Activated naive CD4-positive, alpha-beta T cell (primary cell): Measurements from ENCODE around the gene NCKIPSD.

Experiments
- DNase-seq, 4 experiments: peaks; one replicate each; lab custom pipeline; 2025; lab: John Stamatoyannopoulos, UW

NCKIPSD gene

GRCh38 chr3:48678566-48679380, 6.9 kb downstream of the NCKIPSD start:
- DNase-seq, result no peak

DNA sequence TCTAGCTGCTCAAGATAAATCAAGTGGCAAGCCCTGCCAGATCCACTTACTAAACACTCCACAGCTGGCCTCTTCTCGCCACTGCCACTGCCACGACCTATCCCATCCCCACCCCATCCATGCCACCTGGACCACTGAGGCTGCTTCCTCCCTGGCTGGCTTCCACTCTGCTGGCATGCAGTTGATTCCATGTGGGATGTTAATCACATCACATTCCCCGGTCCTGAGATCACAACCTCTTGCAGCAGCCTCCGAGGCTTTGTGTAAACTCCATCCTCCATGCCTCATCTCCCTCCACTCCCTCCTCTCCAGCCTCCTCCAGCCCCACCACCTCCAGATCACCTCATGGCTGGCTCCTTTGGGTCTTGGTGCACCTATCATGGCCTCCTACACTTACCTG, 7.7 kb downstream of the NCKIPSD start:
- no peak for DNase-seq

DNA sequence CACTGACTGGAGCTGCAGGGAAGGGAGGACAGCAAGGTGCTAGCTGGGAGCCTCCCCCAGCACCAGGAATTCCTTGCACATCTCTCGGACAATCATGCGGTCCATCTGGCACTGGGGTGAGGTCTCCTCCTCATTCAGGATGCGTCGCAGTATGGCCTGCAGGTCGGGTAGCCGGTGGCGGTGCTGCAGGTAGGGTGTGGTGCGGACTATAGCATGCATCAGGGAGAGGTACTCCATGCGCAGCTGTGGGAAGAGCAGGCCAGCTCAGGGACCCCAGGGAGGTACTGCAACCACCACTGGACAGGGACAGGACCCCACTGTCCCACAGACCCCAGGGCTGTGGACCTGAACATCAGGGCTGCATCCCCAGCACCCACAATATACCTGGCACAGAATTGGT, 11.2 kb downstream of the NCKIPSD start:
- no peak for DNase-seq

DNA sequence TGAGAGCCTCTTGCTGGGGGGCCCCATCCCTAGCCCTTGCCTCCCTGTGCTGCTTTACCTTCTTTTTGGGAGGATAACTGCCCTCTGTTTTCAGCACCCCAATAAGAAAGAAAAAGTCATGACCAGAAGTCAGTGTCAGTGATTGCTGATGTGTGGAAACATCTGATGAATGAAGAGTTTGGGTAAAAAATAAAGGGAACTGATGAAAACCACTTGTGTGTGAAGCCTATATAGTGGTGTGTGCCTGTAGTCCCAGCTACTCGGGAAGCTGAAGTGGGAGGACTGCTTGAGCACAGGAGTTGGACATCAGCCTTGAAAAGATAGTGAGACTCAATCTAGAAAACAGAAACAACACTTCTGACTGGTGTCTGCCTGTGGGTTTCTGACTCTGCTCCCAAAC, 13.2 kb downstream of the NCKIPSD start:
- DNase-seq, result no peak

DNA sequence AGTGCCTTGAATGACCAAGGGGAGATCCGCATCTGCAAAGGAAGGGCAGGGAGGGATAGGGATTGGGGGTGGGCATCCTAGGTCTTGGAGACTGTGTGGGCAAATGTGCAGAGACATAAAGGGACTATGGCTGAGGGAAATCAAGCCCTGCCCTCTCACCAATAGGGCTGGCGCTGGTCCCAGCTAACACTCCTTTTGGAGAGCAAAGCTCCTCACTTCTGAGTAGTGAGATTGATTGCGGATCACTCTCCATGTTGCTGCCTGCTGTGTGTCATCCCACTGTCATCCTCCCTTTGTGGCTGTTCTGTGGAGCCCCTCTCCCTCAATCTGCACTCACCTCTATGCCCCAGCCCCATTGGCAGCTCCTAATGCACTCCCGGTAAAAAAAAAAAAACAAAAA, 20.8 kb downstream of the NCKIPSD start:
- DNase-seq, result no peak

DNA sequence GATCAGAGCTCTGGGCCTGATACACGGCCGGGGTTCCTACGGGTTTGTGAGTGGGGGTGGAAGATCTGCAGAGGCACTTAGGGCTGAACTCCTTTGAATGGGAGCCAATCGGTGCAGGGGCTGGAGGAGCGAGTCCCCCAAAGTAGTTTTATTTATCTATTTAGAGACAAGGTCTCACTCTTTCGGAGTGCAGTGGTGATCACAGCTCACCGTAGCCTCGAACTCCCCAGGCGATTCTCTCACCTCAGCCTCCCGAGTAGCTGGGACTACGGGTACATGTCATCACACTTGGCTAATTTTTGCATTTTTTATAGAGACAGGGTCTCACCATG, 21.4 kb downstream of the NCKIPSD start:
- DNase-seq, result no peak

- peak; percentile 28 to 59 (median 43) for DNase-seq
Observed at GRCh38 chr3:48663489-48664312, 22.0 kb downstream of the NCKIPSD start.

GRCh38 chr3:48662753-48663488, 22.8 kb downstream of the NCKIPSD start, which contains the start of gene CELSR3:
CELSR3 (minus strand) TSS chr3:48662886; CDS start chr3:48662634, 252 bp downstream.
- no peak for DNase-seq

DNA sequence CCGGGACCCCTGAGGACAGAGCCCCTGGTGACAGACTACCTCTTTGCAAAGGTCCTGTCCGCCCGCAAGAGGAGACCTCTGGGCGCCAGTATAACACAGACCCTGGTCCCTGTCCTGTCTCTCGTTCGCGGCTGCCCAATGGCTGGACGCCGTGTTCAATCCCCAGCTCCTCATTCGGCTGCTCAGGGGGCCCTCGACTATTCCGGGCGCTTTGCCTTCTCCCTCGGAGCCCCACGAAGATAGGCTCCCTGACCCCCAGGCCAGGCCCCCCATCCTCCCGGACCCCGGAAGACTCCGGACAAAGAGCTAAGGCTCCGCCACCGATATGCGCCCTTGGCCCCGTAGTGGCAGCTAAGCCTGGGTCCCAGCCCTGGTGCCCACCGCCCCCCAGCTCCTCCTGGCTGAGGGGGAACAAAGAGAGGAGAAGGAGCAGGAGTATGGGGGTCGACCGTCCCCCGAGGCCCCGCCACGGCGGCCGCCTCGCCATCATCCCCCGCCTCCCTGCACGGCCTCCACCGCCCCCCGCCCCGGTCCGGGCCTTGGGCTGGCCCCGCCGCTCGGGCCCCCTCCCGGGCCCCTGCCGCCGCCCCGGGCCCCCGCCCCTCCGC, 23.5 kb downstream of the NCKIPSD start:
- no peak for DNase-seq

- peak; percentile 51 to 73 (median 71) for DNase-seq
Observed at GRCh38 chr3:48661501-48662144, 24.1 kb downstream of the NCKIPSD start.

DNA sequence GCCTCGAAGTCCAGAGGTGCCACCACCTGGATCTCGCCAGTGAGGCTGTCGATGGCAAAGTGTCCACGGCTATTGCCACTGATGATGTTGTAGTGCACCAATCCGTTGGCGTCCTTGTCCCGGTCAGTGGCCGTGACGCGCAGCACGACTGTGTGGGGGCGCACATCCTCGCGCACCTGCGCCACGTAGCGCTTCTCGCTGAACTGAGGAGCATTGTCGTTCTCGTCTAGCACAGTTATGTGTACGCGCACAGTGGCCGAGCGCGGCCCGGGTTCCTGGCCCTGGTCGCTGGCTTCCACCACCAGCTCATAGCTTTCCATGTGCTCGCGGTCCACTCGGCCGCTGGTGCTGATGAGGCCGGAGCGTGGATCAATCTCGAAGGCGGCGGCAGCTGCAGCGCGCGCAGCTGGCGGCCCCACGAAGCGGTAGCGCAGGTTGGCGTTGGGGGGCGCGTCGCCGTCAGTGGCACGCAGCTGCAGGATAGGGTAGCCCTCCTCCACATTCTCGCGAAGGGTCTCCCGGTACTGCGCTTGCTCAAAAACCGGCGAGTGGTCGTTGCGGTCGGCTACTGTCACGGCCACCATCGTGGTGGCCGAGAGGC, 24.8 kb downstream of the NCKIPSD start:
- DNase-seq, result no peak

DNA sequence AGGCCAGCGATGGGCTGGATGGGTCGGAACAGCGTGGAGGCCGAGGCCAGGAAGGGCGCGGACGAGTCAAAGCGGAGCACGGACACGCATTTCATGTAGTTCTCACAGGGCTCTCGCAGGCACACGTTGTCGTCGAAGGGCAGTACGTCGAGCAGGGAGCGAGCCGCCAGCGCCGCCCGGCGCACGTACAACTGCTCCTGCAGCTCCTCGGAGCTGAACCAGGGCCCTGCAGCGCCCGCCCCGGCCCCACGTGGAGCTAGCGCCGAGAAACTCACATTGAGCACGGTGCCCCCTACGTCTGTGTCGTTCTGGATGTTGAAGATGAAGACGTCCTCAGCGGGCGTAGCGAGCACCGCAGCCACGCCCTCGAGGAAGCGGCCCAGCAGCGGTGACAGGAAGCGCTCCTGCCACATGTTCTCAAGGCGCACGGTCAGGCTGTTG, 28.9 kb downstream of the NCKIPSD start:
- DNase-seq, result peak in 1 of 4 experiments; percentile 20

- peak; percentile 63 to 82 (median 70) for DNase-seq
Observed at GRCh38 chr3:48656061-48656840, 29.5 kb downstream of the NCKIPSD start.

DNA sequence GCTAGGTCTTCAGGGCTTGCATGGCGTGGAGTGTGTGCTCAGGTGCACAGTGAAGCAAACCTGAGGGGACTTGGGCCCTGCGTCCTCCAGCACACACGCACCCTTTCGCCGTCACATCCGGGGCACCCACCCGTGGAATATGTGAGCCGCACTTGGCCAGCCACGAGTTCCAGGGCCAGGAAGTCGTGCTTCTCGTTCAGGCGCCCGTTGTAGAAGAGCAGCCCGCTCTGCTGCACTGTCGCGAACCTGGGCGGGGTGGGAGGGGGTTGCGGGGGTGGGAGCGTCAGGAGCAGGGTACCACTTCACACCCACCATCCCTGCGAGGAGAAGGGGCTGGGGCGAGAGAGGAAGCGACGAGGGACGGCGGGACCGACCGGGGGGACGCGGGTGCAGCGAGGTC, 30.1 kb downstream of the NCKIPSD start:
- DNase-seq, result peak in 2 of 4 experiments; percentile 22 to 50

DNA sequence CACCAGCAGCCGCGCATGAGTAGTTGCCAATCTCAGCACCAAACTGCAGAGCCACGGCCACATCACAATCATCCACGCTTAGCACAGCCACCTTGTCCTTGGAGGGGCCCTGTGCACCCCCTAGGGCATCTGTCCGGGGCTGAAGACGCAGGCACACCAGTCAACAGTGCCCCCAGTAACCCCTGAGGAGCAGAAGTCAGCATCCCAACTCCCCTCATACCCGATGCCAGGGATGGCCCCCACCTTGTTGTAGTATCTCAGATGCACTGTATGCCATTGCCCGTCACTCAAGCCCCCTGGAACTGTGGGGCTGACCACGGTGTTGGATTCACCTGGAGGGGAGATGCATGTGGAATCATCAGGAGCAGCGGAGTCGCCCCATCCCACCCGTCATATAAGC, 30.7 kb downstream of the NCKIPSD start:
- no peak for DNase-seq

DNA sequence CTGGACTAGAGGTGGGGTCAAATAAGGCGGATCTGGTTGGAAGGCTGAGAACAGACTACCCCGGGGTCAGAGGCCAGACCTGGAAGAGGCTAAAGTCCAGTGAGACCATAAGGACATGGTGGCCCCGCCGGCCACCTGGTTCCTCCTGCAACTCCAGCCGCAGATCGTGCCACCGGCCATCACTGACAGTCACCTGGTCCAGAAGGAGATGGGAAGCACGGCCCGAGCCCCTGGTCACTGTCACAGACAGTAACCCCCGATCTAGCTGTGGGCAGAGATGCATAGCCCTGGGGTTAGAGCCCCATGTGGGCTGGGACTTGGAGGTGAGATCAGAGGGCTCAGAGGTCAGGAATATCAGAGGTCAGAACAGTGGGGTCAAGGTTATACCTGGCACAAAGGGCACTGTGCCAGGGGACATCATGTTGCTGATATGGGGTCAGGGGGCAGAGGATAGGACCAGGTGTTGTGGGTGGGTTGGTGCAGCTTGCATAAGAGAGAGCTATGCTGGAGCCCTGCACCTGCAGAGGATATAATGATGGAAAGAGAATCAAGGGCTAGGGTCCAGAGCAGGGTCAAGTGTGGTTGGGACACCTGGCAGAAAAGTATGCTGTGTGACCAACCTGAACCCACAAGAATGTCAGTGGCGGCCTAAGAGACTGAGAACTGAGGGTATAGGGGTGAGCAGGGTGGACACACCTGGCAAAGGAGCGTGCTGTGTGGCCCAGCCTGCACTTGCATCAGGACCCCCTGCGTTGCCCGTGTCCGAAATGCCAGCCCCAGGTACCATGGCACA, 32.6 kb downstream of the NCKIPSD start:
- DNase-seq, result no peak

GRCh38 chr3:48651771-48652170, 33.9 kb downstream of the NCKIPSD start:
- no peak for DNase-seq

DNA sequence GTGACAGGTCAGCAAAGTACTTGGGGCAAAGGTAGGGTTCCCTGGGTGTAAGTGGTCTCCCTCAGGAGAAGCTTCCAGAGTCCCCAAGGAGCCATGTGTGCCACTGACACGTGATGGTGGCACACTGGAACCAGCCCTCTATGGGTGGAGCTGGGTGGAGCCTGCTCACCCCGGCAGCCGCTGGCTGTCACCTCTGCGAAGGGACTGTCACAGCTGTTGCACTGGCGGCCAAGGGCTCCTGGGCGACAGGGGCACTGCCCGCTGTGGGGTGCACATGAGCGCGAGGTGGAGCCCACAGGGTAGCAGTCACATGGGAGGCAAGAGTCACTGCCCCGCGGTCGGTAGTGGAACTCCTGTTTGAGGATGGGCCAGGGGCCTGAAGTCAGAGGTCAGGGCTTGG, 35.0 kb downstream of the NCKIPSD start:
- DNase-seq, result no peak

GRCh38 chr3:48648188-48648850, 37.4 kb downstream of the NCKIPSD start:
- DNase-seq, result no peak
